HS-27A (cell line): Measurements from ENCODE around the gene NUMB.

ENCODE experiments used
- DNase-seq: peaks from one replicate; pipeline ENCODE4 v3.0.0-alpha.2; 2012; ENCODE audit warnings: low read depth, missing footprints

The NUMB gene

GRCh38 chr14:73289729-73290128 is 168.6 kb downstream of the NUMB start:
- DNase-seq, result no peak

- DNase-seq, result no peak
These were observed 169.0 kb downstream of the NUMB start for GRCh38 chr14:73289308-73289707.

- no peak for DNase-seq
These were observed 171.3 kb downstream of the NUMB start for GRCh38 chr14:73287071-73287470.

GRCh38 chr14:73286598-73286997 is 171.7 kb downstream of the NUMB start:
- DNase-seq, result no peak

- DNase-seq, result no peak
These were observed 172.4 kb downstream of the NUMB start for GRCh38 chr14:73285979-73286378.

- DNase-seq, result no peak
These were observed 174.6 kb downstream of the NUMB start for GRCh38 chr14:73283608-73284379.

GRCh38 chr14:73280903-73281302 is 177.4 kb downstream of the NUMB start:
- DNase-seq, result no peak

- DNase-seq, result no peak
These were observed 181.0 kb downstream of the NUMB start for GRCh38 chr14:73277376-73277775.

GRCh38 chr14:73276836-73277235 is 181.5 kb downstream of the NUMB start:
- DNase-seq, result no peak

GRCh38 chr14:73273799-73274198 is 184.5 kb downstream of the NUMB start:
- DNase-seq, result no peak

GRCh38 chr14:73272393-73272792 is 186.0 kb downstream of the NUMB start:
- DNase-seq, result no peak

- DNase-seq, result no peak
These were observed 188.4 kb downstream of the NUMB start for GRCh38 chr14:73269729-73270531.

- no peak for DNase-seq
These were observed 190.9 kb downstream of the NUMB start for GRCh38 chr14:73267474-73267873.

GRCh38 chr14:73266317-73266716 is 192.0 kb downstream of the NUMB start:
- no peak for DNase-seq

GRCh38 chr14:73265721-73266046 is 192.7 kb downstream of the NUMB start:
- no peak for DNase-seq

- no peak for DNase-seq
These were observed 193.2 kb downstream of the NUMB start for GRCh38 chr14:73264885-73265720.

- DNase-seq, result no peak
These were observed 194.1 kb downstream of the NUMB start for GRCh38 chr14:73264080-73264884.

- no peak for DNase-seq
These were observed 194.7 kb downstream of the NUMB start for GRCh38 chr14:73263606-73264005.

- DNase-seq, result no peak
These were observed 195.7 kb downstream of the NUMB start for GRCh38 chr14:73262427-73263183.

GRCh38 chr14:73261520-73262426 is 196.6 kb downstream of the NUMB start:
- DNase-seq, result no peak
